ENCODE data around the gene KNDC1. TPM values are rescaled to one million over a fixed set of nuclear protein-coding genes. Genes with fewer than 3 reads are reported as not detected.
A peak's percentile ranks its signal among the peaks of the same experiment; 100 is the strongest.

KNDC1 gene
- total RNA-seq, 1 experiment from 2014 or later = 1.7 TPM

DNA sequence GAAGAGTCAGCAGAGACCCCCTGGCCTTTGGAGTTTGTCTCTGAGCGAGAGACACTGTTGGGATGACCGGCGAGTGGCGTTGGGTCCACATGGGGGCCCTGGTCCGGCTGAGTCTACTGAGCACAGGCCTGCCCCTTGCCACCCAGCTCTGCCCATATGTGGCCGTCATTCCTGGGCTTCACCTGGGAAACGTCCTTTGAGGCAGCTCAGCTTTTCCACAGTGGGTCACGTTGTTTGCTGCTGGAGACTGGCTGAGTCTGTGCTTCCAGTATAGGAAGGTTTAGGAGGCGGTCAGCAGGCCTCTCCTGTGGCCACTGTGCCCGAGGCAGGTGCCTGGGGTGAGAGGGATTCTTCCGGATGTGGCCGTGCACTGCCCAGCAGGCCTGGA, 99.6 kb downstream of the KNDC1 start:
- Histone ChIP-seq H3K36me3 (ENCODE audit: low read depth) (no peaks in the 10 kb centered on the region), H3K27me3 (ENCODE audit: insufficient read depth, low read depth) (no peaks in the 10 kb centered on the region), H3F3A (ENCODE audit: insufficient read depth, low read depth) (peaks cover 9% of the 10 kb centered on the region; the same call in 1 of the 2 replicates), H3K9me2 (ENCODE audit: insufficient read depth) (no peaks in the 10 kb centered on the region), H3K9me3 (ENCODE audit: insufficient read depth, low read depth) (no peaks in the 10 kb centered on the region), H3K79me2 (ENCODE audit: low read depth) (no peaks in the 10 kb centered on the region), H3K4me3 (no peak overlapping the region), H3K27ac (0 out of 2 replicates have a peak overlapping the region, but pooled peaks have one; percentile 32), H4K20me1 (ENCODE audit: insufficient read depth) (no peaks in the 10 kb centered on the region), H3K4me1 (replicated peaks; ENCODE audit: insufficient read depth) (peaks cover 32% of the 10 kb centered on the region), H3K4me2 (peak overlapping the region; percentile 51), H2AFZ (no peak overlapping the region)
- DNase-seq = no peak
- CTCF ChIA-PET = no interaction called here
- BruUV-seq (replicated peaks) = no TSS peak
- no peak for TF ChIP-seq EZH2 (IDR thresholded peaks at IDR 0.05; ENCODE audit: low read depth)
- TF ChIP-seq, protein P1, sequence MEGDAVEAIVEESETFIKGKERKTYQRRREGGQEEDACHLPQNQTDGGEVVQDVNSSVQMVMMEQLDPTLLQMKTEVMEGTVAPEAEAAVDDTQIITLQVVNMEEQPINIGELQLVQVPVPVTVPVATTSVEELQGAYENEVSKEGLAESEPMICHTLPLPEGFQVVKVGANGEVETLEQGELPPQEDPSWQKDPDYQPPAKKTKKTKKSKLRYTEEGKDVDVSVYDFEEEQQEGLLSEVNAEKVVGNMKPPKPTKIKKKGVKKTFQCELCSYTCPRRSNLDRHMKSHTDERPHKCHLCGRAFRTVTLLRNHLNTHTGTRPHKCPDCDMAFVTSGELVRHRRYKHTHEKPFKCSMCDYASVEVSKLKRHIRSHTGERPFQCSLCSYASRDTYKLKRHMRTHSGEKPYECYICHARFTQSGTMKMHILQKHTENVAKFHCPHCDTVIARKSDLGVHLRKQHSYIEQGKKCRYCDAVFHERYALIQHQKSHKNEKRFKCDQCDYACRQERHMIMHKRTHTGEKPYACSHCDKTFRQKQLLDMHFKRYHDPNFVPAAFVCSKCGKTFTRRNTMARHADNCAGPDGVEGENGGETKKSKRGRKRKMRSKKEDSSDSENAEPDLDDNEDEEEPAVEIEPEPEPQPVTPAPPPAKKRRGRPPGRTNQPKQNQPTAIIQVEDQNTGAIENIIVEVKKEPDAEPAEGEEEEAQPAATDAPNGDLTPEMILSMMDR (conservative IDR thresholded peaks at IDR 0.05) = no peak
- intact Hi-C loops (cut with micrococcal nuclease; ENCODE audit: unreplicated experiment) = loop anchor here (1.0 kb wide), 1 partner anchor 19 kb away; no protein-coding TSS in a partner anchor
- POLR2A ChIA-PET (ENCODE audit: unreplicated experiment) = interaction anchor here (0.6 to 1.0 kb wide), 3 partner anchors 8 to 19 kb away, joined by 3 to 10 read pairs (median 3); no protein-coding TSS in a partner anchor

DNA sequence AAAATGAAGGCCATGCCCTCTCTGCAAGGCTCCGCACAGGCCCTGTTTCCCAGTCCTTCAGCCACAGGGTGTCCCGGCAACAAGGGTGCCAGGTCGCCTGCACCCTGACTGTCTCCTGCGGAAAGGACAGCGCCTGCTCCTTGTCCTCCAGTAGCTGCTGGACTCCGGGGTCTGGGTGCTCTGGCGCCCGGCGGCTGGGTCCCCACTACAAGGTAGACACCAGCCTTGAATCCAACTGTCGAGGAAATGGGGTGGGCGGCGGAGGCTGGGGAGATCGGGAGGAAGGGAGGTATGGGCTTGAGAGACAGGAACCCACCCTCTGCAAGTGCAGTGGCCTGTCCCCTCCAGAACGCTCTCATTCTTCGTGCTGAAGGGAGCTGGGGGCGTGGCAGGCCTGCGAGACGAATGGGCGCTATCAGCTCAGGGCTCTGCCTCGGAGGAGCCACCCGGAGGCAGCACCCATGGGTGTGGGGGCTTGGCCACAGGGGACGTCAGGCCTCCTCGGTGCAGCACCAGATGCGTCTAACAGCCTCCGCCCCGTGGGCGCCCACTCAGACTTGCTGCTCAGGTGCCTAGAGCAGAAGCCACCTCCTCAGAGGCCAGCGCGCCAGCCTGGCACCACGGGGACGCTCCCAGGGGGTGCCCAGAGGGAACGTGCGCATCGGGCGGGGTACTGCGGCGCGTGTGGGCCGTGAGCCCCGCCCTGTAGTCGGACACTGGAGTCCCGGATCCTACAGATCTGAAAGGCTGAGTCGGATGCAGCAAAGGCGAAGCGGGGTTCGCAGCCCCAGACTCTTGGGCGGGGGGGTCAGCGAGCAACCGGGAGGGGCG, 101.1 kb downstream of the KNDC1 start:
- intact Hi-C loops (cut with micrococcal nuclease; ENCODE audit: unreplicated experiment) = no loop called here
- POLR2A ChIA-PET (ENCODE audit: unreplicated experiment) = interaction anchor here (0.5 kb wide), 1 partner anchor 47 kb away, joined by 4 read pairs; no protein-coding TSS in a partner anchor
- peaks cover 41% of the 10 kb centered on the region for H3K4me1 ChIP-seq (replicated peaks; ENCODE audit: insufficient read depth)

DNA sequence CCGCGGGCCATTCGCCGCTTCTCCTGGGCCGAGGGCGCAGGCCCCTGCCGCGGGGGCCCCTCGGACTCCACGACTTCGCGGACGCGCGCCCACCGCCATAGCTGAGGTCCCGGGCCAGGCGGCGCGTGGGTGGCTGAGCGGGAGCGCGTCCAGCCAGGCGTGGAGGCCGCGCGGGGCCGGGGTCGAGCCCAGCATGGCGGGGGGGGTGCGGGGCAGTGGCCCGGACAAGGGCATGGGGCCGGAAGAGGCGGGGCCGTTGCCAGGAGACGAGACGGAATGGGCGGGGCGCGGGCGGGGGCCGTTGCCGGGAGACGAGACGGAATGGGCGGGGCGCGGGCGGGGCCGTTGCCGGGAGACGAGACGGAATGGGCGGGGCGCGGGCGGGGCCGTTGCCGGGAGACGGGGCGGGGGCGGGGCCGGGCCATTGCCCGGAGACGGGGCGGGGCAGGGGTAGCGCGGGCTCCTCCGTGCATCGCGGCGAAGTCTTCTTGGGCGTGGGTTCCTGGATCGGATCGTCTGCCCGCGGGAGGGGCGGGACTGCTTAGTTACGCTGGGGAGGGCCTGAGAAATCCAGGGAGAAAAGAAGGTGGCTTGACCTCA, 101.8 kb downstream of the KNDC1 start:
- CTCF ChIA-PET = no interaction called here
- H3K9me3 ChIP-seq (ENCODE audit: insufficient read depth, low read depth) = no peaks in the 10 kb centered on the region
- H3K27ac ChIP-seq = no peak overlapping the region
- peaks cover 41% of the 10 kb centered on the region for H3K4me1 ChIP-seq (replicated peaks; ENCODE audit: insufficient read depth)
- peaks cover 9% of the 10 kb centered on the region; the same call in 1 of the 2 replicates for H3F3A ChIP-seq (ENCODE audit: insufficient read depth, low read depth)
- BruUV-seq (replicated peaks) = no TSS peak
- H3K27me3 ChIP-seq (ENCODE audit: insufficient read depth, low read depth) = no peaks in the 10 kb centered on the region
- H3K9me2 ChIP-seq (ENCODE audit: insufficient read depth) = no peaks in the 10 kb centered on the region
- intact Hi-C loops (cut with micrococcal nuclease; ENCODE audit: unreplicated experiment) = no loop called here
- peak overlapping the region; percentile 55 for H3K4me3 ChIP-seq
- H3K79me2 ChIP-seq (ENCODE audit: low read depth) = no peaks in the 10 kb centered on the region
- no peak for TF ChIP-seq EZH2 (IDR thresholded peaks at IDR 0.05; ENCODE audit: low read depth)
- TF ChIP-seq, protein P1 (conservative IDR thresholded peaks at IDR 0.05) = no peak
- peak overlapping the region; percentile 86 for H3K4me2 ChIP-seq
- H3K36me3 ChIP-seq (ENCODE audit: low read depth) = no peaks in the 10 kb centered on the region
- H2AFZ ChIP-seq = no peak overlapping the region
- DNase-seq = peak in 1 of 2 experiments; percentile 64
- H4K20me1 ChIP-seq (ENCODE audit: insufficient read depth) = no peaks in the 10 kb centered on the region
- POLR2A ChIA-PET (ENCODE audit: unreplicated experiment) = no interaction called here

More for the DNA sequence above, 101.1 kb downstream of the KNDC1 start:
- H3F3A ChIP-seq (ENCODE audit: insufficient read depth, low read depth) = peaks cover 9% of the 10 kb centered on the region; the same call in 1 of the 2 replicates
- H3K9me3 ChIP-seq (ENCODE audit: insufficient read depth, low read depth) = no peaks in the 10 kb centered on the region
- H3K27me3 ChIP-seq (ENCODE audit: insufficient read depth, low read depth) = no peaks in the 10 kb centered on the region
- no peaks in the 10 kb centered on the region for H3K79me2 ChIP-seq (ENCODE audit: low read depth)
- H3K9me2 ChIP-seq (ENCODE audit: insufficient read depth) = no peaks in the 10 kb centered on the region
- BruUV-seq (replicated peaks) = TSS peak; percentile 43
- H2AFZ ChIP-seq = no peak overlapping the region
- H4K20me1 ChIP-seq (ENCODE audit: insufficient read depth) = no peaks in the 10 kb centered on the region
- no peaks in the 10 kb centered on the region for H3K36me3 ChIP-seq (ENCODE audit: low read depth)
- H3K4me2 ChIP-seq = peak overlapping the region; percentile 86
- no peak overlapping the region for H3K27ac ChIP-seq
- TF ChIP-seq, protein P1 (conservative IDR thresholded peaks at IDR 0.05) = no peak
- no peak for TF ChIP-seq EZH2 (IDR thresholded peaks at IDR 0.05; ENCODE audit: low read depth)
- DNase-seq = peak in 1 of 2 experiments; percentile 46
- peak overlapping the region; percentile 55 for H3K4me3 ChIP-seq
- CTCF ChIA-PET = no interaction called here
